ENCODE data around the gene UQCRHL. TPM values are rescaled to one million over a fixed set of nuclear protein-coding genes. Genes with fewer than 3 reads are reported as not detected.
A peak's percentile ranks its signal among the peaks of the same experiment; 100 is the strongest.

UQCRHL gene
- polyA plus RNA-seq, 10 donors, result 0.67 to 2.2 (median 0.95) TPM

DNA sequence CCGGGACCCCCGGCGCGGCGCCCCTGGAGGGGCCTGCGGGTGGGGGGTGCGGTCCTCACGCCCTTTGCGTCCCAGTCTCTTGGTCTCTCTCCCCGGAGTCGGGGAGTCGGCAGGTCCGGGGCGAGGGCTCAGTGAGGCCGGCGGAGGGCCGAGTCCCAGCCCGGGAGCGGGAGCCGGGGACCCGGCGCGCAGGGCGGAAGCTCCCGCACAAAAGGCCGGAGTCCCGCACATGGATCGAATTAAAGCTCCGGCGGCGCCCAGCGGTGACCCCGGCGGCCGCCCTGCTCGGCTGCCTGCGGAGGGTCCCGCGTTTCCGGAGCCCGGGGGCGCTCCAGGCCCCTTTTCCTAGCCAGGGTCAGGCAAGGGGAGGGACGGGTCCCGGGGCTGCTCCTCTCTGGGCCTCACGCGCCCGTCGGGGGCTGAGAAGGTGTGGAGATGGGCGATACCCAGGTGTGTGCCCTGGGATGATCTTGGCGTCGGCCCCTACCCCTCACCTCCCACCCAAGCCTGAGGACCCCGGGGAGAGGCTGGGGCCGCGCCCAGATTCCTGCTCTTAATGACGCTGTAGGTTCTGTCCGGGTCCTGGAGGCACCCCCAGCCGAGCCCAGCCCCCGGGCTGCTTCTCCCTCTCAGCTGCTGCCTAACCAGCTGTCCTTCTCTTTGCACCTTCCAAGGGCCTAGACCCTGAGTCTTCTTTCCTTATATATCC lies 48.3 kb downstream of the UQCRHL start:
- peak in 2 of 3 donors; percentile 32 to 66 for DNase-seq

GRCh38 chr1:15758343-15758931 lies 49.0 kb downstream of the UQCRHL start, which contains the start of gene FBLIM1:
Gene FBLIM1, plus strand, starts transcription at chr1:15758795. Its CDS starts 6,189 bp downstream, at chr1:15764984.
- no peak for DNase-seq

DNA sequence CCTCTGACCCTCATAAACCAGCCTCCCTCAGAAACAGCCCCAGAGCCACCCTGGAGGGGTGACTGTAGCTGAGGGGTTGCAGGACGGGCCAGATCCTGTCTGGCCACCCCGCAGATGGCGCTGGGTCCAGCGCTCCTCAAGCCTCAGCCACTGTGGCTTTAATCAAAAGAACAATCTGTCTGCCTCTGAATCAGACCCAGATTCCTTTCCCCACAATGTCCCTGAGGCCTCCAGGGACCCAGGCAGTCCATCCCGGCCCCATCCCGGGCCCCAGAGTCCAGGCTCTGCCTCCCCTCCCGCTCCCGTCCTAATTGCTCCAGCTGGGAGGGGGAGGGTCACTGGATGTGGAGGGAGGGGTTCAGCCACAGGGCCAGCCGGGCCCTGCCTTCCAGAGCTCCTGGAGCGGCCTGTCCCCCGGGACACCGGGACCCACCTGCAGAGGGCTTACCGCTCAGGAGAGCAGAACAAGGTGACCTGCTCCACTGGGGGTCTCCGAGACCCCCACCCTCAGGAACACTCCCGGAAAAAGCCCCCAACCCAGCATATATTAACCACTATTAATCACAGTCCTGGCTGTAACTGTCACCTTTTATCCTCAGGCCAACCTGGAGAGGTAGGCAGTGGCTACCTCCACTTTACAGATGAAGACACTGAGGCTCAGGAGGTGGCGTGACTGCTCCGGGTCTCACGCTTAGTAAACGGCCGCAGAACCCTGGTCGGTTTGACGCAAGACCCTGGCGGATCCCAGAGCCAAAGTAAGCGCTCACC lies 49.7 kb downstream of the UQCRHL start:
- peak in 1 of 3 donors; percentile 50 for DNase-seq

Other genes starting within 250 kb of the UQCRHL start
- 1 to 10 TPM; 1.3 to 3.7 (median 2.7) TPM for gene AGMAT, start 222.6 kb downstream of the UQCRHL start, polyA plus RNA-seq (ENCODE audit: insufficient read length in 10 of 10)
- 10 to 100 TPM; 12.5 to 25.8 (median 18.9) TPM for gene DDI2, start 190.2 kb downstream of the UQCRHL start, polyA plus RNA-seq (ENCODE audit: insufficient read length in 10 of 10)
- gene PLEKHM2, start 123.3 kb downstream of the UQCRHL start, polyA plus RNA-seq (ENCODE audit: insufficient read length in 10 of 10), result 10 to 100 TPM; 41.2 to 53.9 (median 46.7) TPM
- gene SLC25A34, start 71.4 kb downstream of the UQCRHL start, polyA plus RNA-seq (ENCODE audit: insufficient read length in 10 of 10), result 1 to 10 TPM; 2.1 to 7.1 (median 4.6) TPM
- gene TMEM82, start 65.2 kb downstream of the UQCRHL start, polyA plus RNA-seq (ENCODE audit: insufficient read length in 10 of 10), result not detected
- gene FBLIM1, start 48.9 kb downstream of the UQCRHL start, polyA plus RNA-seq (ENCODE audit: insufficient read length in 10 of 10), result 10 to 100 TPM; 18.3 to 38.6 (median 27.5) TPM
- 10 to 100 TPM; 28.0 to 40.5 (median 34.9) TPM for gene SPEN, start 40.1 kb upstream of the UQCRHL start, polyA plus RNA-seq (ENCODE audit: insufficient read length in 10 of 10)
- 10 to 100 TPM; 16.9 to 33.7 (median 23.1) TPM for gene ZBTB17, start 168.5 kb upstream of the UQCRHL start, polyA plus RNA-seq (ENCODE audit: insufficient read length in 10 of 10)
- gene SRARP, start 196.6 kb upstream of the UQCRHL start, polyA plus RNA-seq (ENCODE audit: insufficient read length in 10 of 10), result under 1 TPM in 1 of 10 donors, not detected in 9; 0.07 TPM
- 100 to 1,000 TPM in 9 of 10 donors, 10 to 100 TPM in 1; 96.0 to 165 (median 132) TPM for gene HSPB7, start 210.4 kb upstream of the UQCRHL start, polyA plus RNA-seq (ENCODE audit: insufficient read length in 10 of 10)
- gene CLCNKA, start 214.4 kb upstream of the UQCRHL start, polyA plus RNA-seq (ENCODE audit: insufficient read length in 10 of 10), result 1 to 10 TPM in 3 of 10 donors, under 1 TPM in 7; 0.27 to 1.2 (median 0.59) TPM
- under 1 TPM in 7 of 10 donors, not detected in 3; 0.07 to 0.44 (median 0.16) TPM for gene CLCNKB, start 236.1 kb upstream of the UQCRHL start, polyA plus RNA-seq (ENCODE audit: insufficient read length in 10 of 10)

Measured in muscle of back (tissue), 11 donors.